ENCODE results near the gene ARPC5.

Gene ARPC5

DNA sequence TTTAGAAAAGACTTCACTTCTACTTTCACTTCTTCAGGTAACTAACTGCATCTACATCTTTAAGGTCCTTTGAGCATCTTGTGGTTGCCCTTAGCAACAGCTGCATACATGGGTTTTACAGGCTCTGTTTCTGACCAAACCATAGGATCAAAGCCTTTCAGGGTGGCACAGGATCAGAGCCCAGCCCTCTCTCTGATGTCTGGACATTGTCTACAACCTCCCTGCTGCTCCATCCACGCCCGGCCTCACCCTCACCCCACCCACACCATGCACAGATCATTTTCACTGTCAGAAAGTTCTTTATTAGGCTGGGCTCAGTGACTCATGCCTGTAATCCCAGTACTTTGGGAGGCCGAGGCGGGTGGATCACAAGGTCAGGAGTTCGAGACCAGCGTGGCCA lies 50.5 kb downstream of the ARPC5 start:
- no peak for DNase-seq (ENCODE audit: low read depth)

DNA sequence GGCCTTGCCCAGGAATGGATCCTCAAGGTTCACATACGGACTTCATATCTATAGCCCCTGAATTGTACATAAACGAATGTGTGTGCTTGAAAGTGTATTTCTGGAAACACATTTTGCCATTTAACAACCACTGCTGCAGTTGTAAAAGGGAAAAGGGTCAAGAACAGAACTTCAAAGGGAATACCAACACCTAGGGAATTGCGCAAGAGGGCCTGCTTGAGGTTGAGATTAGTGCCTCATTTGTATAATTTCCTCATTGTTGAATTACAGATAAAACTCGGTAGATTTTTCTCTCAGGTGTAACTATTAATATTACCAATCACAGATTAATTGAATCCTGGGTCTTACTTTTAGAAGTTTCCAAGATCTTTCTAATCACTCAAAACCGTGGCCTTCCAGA lies 51.4 kb downstream of the ARPC5 start:
- DNase-seq (ENCODE audit: low read depth), result no peak

DNA sequence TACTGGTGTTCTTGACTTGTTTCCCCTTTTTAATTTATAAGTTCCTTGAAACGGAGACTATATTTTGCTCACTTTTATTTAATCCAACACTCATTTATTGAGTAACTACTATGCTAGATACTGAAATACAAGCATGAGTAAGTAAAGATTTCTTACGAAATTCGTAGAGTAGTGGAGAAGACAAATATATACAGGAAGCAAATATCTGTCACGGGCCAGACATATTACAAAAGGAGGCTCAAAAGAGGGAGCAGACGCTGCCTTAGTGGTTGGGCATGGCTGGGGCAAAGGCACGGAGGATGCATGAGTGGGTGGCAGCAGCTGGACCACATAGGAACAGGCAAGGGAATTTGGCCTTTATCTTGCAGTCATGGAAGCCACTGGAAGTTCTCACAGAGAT lies 52.1 kb downstream of the ARPC5 start:
- no peak for DNase-seq (ENCODE audit: low read depth)

DNA sequence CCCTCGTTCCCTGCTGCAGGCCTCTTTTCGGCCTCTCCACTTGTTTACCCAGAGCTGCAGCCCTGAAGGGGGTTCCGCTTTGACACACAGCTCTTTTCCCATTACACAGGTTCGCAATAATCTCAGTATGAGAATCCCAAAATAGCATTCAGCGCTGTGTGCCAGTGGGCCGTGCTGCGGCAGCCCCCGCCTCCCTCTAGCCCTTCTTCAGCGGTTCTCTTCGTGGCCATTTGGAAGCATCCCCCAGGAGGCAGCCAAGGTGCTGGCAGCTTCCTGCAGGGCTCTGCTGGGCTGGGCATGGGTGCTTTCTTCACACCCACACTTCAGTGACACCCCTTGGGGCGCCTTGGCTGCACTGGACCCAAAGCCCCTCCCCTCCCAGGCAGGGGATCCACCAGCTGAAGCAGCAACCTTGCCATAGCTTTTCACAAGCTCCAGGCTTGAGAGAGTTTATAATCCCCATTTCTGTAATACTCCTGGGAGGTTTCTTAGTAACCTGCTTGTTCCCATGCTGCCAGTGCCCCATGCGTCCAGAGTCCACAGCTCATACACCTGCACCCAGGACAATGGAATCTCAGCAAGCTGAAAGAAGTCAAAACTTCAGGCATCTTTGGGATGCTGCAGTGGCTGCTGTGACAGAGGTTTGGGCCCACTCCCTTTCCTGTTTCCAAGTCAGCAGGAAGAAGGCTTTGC lies 53.4 kb downstream of the ARPC5 start:
- no peak for DNase-seq (ENCODE audit: low read depth)

DNA sequence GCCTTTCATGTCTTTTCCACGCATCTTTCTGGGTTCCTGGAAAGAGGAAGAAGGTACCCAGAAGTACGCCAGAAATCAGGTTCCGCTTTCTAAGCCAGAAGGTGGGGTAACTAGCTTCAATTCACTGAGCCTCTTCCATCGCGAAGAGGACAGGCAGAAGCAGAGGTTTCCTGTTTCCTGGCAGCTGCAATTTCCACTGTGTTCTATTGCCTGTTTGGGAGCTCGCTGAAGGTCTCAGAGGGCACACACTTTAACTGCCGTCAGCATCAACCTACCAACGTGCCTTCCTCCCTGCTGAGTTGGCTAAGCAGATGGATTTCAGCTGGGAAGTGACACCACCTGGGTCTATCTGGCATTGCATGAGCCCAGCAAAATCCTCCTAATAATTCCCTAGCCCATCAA lies 55.3 kb downstream of the ARPC5 start:
- DNase-seq (ENCODE audit: low read depth), result no peak

DNA sequence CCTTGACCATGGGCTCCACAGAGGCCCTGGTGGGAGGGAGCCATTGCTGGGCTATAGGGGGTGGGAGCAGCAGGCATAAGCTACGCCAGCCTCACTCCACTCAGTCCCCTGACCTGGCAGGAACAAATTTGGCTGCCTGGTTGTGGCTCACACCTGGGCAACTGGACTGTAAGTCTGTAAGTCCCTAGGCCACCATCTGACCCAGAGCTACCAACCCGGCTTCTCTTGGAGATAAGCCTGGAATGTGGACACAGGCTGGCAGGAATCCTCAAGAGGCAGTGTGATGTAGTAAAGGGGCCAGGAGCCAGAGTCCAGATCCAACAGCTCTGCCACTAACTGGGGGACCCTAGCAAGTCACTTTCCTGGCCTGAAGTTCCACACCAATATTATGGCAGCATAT lies 56.7 kb downstream of the ARPC5 start:
- no peak for DNase-seq (ENCODE audit: low read depth)

DNA sequence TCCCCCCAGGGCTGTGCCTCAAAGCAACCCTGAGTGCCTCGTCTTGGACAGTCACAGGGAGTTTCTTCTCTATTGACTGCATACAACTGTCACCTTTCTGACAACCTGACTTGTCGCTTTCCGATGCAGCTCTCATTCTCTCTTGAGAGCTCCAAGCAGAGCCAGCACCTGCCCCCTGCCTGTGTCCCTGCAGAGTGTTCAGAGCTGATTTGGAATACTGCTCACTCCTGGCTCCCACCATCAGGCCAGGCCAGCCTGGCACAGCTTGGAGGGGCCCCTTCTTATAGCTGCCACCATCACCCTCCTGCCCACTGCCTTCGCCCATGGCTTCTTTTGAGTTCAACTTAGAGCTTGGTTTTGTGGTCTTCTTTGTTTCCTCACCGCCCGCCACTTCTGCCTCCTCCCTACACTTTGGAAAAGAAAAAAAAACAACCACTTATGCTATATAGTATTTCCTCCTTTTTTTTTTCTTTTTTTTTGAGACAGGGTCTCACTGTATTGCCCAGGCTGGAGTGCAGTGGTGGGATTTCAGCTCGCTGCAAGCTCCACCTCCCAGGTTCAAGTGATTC lies 57.6 kb downstream of the ARPC5 start:
- no peak for DNase-seq (ENCODE audit: low read depth)

DNA sequence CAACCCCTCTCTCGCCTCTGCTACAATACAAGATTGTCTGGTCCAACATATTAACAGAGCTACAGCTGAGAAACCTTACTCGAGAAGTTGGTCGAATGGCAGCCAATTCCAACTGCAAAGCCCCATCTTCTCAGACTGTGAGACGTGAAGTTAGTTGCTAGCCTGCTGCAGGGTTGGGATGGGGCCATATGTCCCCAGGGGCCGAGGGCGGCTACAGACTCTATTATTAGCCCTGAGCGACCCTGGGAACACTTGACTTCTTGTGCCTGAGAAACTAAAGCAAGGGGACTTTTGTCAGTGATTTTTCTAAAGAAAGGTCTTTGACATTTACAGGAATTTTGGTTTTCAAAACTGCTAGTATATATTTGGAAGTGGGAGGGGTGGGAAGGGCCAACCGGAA lies 59.0 kb downstream of the ARPC5 start:
- DNase-seq (ENCODE audit: low read depth), result no peak

DNA sequence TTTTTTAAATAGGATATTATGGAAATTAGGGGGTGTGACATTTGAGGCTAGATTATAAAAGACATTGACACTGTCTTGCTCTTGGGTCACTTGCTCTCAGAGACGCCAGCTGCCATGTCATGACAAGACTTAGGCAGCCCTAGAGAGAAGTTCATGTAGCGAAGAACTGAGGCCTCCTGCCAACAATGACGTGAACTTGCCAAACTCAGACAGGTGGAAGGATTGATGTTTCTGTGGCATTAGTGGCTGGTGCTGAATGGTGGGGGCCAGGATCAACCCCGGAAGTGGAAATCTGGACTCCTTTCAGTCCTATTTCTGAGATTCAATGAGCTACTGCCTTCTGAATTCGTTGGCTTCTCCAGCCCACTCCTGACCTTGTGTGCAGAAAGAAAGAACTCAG lies 60.0 kb downstream of the ARPC5 start:
- DNase-seq (ENCODE audit: low read depth), result no peak

DNA sequence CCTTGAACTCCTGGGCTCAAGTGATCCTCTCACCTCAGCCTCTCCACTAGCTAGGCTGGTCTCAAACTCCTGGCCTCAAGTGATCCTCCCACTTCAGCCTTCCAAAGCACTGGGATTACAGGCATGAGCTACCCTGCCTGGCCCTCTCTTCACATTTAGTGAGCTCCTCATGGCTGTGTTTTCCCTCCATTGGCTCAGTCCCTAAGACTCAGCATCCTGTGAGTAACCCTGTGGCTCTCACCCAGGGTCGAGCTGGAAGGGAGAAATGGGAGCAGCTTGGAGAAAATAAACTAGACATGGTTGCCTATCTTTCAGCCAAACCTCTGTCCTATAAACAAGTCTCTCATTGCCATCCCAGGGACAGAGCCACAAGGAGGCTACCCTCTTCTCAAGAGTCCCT lies 62.9 kb downstream of the ARPC5 start:
- no peak for DNase-seq (ENCODE audit: low read depth)

DNA sequence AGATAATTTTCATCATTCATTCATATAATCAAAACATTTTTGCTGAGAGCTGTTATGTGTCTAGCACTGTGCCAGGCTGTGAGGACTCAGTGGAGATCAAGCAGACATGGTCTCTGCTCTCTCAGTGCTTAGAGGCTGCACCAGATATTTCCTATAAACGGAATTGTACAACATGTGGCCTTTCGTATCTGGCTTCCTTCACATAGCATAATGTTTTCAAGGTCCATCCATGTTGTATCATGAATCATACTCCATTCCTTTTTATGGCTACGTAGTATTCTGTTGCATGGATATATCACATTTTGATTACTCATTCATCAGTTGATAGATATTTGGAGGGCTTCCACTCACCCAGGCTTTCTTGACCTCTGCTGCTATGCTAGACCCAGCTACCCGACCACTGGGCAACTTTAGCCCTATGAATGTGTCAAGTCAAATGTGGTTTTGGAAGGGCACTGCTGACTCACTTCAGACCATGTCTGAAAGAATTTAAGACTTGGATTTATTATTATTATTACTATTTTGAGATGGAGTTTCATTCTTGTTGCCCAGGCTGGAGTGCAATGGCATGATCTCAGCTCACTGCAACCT lies 63.8 kb downstream of the ARPC5 start:
- no peak for DNase-seq (ENCODE audit: low read depth)
